ENCODE results near the gene SUDS3.

GRCh38 chr12:118465706-118466105, 89.4 kb downstream of the SUDS3 start:
- TF ChIP-seq POLR2A (IDR thresholded peaks at IDR 0.05; ENCODE audit: low read length) (no peak), GATA1 (IDR thresholded peaks at IDR 0.05; ENCODE audit: low read depth, low read length) (no peak)
